AG10803 (cell line): Measurements from ENCODE around the gene LCE1F.
A peak's percentile ranks its signal among the peaks of the same experiment; 100 is the strongest.

Experiments
- DNase-seq: peaks from one replicate; pipeline ENCODE4 v3.0.0; 2010; ENCODE audit warnings: low read depth
- H3K4me3 ChIP-seq: 2 replicates; pipeline ENCODE4 v1.5.1; 2011; ENCODE audit warnings: mild to moderate bottlenecking, low read length, control low read depth
- CTCF ChIP-seq: conservative IDR thresholded peaks from 2 replicates; pipeline ENCODE4 v1.5.1; 2011; ENCODE audit warnings: mild to moderate bottlenecking, low read length, control low read depth, inconsistent platforms

Gene LCE1F

GRCh38 chr1:152774875-152775274, at the start of gene LCE1F:
Gene LCE1F (plus strand): TSS chr1:152775140. CDS start chr1:152776372, 1,232 bp downstream.
- TF ChIP-seq CTCF, result no peak
- DNase-seq, result no peak
- H3K4me3 ChIP-seq, result no peak within 1 kb of the TSS

GRCh38 chr1:152725261-152725660, 49.7 kb upstream of the LCE1F start:
- no peak for TF ChIP-seq CTCF
- no peak overlapping the region for H3K4me3 ChIP-seq
- DNase-seq, result no peak

GRCh38 chr1:152728986-152729385, 46.0 kb upstream of the LCE1F start:
- no peak for TF ChIP-seq CTCF
- DNase-seq, result no peak
- H3K4me3 ChIP-seq, result no peak overlapping the region

GRCh38 chr1:152735648-152736047, 39.3 kb upstream of the LCE1F start:
- DNase-seq, result no peak
- no peak overlapping the region for H3K4me3 ChIP-seq
- TF ChIP-seq CTCF, result peak; percentile 16; the same call in 1 of the 2 replicates

- no peak for TF ChIP-seq CTCF
- no peak overlapping the region for H3K4me3 ChIP-seq
- DNase-seq, result no peak
Observed at GRCh38 chr1:152737997-152738396, 36.9 kb upstream of the LCE1F start.

GRCh38 chr1:152739841-152740240, 35.1 kb upstream of the LCE1F start:
- H3K4me3 ChIP-seq, result no peak overlapping the region
- no peak for TF ChIP-seq CTCF
- peak; percentile 11 for DNase-seq

- no peak overlapping the region for H3K4me3 ChIP-seq
- no peak for DNase-seq
- TF ChIP-seq CTCF, result no peak
Observed at GRCh38 chr1:152741656-152742055, 33.3 kb upstream of the LCE1F start.
